GM21723 (cell line): Measurements from ENCODE around the gene MAP1LC3C.
A peak's percentile ranks its signal among the peaks of the same experiment; 100 is the strongest.
"Not testable (repeated sequence)": the region's sequence is repeated elsewhere in the genome, so short reads cannot be mapped to it uniquely, and the experiment has no call there.

Source experiments
- ATAC-seq: cut with Tn5 transposase; IDR thresholded peaks from one replicate; pipeline ENCODE4 v1.9.1; 2021; ENCODE audit warnings: mild to moderate bottlenecking, moderate library complexity; ENCODE audit not compliant: unreplicated experiment

The MAP1LC3C gene

DNA sequence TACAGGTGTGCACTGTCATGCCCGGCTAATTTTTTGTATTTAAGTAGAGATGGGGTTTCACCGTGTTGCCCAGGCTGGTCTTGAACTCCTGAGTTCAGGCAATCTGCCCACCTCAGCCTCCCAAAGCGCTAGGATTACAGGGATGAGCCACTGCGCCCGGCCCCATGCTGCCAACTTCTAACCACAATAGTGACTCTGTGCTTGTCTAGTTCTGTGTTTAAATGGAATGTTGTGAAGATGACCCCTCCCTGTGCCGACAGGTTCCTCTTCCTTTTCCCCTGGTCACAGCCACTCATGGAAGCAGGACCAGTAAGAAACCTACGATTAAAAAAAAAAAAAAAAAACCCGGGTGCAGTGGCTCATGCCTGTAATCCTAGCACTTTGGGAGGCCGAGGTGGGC, 4.7 kb downstream of the MAP1LC3C start:
- no peak for ATAC-seq

DNA sequence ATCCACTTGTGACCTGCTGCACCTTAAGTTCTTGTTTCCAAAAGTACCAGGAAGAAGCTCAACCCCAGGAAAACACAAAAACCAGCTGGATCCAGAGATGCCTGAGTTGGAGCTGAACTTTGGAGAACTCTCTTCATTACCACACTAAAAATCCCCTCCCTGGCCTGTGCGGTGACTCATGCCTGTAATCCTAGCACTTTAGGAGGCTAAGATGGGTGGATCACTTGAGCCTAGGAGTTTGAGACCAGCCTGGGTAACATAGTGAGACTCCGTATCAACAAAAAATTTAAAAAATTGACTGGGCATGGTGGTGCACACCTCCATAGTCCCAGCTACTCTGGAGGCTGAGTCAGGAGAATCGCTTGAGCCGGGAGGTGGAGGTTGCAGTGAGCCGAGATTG, 6.2 kb downstream of the MAP1LC3C start:
- ATAC-seq: no peak

DNA sequence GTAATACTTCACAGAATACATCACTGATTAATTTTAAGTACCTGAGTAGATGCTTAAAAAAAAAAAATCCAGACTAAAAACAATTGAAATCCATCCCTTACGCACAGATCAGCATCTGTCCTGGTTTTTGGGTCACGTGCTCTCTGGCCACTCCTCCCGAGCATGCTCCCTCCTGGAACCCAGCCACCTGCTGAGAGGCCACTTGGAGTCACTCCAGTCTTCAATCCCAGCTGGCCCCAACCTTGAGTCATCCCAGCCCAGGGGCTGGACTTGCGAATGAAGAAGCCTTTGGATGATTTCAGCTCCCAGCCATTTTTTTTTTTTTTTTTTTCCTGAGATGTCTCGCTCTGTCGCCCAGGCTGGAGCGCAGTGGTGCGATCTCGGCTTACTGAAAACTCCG, 8.9 kb downstream of the MAP1LC3C start:
- no peak for ATAC-seq

DNA sequence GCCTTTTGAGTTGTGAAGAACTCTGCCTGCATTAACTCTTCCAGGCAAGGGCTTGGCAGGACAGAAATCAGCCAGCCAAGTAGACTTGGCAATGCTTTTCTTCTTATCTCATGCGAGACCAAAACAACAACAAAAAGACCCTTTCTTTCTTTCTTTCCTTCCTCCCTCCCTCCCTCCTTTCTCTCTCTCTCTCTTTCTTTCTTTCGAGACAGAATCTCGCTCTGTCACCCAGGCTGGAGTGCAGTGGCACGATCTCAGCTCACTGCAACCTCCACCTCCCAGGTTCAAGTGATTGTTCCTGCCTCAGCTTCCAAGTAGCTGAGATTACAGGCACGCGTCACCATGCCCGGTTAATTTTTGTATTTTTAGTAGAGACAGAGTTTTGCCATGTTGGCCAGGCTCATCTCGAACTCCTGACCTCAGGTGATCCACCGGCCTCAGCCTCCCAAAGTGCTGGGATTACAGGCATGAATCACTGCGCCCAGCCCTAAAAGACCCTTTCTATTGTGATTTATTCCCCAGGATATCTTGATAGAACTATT, 10.4 kb downstream of the MAP1LC3C start:
- ATAC-seq: not testable (repeated sequence)

DNA sequence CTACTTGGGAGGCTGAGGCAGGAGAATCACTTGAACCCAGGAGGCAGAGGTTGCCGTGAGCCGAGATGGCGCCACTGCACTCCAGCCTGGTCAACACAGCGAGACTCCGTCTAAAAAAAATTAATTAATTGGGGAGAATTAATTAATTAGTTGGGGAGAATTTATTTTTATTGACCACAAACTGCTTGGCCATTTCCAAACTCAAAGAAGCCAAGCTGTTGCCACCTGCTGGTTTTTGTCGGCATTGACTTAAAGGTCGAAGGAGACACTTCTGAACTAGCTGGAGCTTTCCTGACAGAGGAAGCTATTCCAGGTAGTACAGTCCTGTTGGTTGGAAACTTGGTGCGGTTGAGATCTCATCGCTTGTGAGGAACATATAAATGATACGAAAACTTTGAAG, 13.1 kb downstream of the MAP1LC3C start:
- peak; percentile 41 for ATAC-seq

DNA sequence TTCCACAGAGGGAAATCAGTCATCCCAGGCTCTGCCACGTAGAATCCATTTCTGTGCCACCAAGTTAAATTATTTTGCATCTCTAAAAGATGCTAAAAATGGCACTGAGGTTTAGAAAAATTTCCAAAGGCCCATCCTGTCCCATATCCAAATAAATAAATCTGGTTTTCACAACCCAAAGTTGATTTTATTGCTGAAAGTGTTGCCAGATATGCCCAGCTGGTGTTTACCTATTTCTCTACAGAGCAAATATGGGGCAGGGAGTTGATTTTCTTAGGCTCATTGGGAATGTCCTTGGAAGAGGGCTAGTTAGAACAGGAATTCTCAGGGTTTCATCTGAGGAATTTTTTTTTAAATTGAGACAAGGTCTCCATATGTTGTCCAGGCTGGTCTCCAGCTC, 19.0 kb downstream of the MAP1LC3C start:
- ATAC-seq: no peak

DNA sequence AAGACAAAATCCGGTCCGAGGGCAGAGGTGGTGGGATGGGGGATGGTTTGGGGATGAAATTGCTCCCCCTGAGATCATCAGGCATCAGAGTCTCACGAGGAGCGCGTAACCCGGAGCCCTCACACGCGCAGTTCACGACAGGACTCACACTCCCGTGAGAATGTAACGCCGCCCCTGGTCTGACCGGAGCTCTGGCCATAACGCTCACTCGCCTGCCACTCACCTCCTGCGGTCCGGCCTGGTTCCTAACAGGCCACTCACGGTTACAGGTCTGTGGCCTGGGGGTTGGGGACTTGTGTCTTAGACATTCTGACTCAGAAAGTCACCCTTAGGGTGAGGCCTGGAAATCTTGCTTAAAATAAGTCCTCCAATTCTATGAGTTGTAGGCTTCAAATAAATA, 19.8 kb downstream of the MAP1LC3C start:
- no peak for ATAC-seq

DNA sequence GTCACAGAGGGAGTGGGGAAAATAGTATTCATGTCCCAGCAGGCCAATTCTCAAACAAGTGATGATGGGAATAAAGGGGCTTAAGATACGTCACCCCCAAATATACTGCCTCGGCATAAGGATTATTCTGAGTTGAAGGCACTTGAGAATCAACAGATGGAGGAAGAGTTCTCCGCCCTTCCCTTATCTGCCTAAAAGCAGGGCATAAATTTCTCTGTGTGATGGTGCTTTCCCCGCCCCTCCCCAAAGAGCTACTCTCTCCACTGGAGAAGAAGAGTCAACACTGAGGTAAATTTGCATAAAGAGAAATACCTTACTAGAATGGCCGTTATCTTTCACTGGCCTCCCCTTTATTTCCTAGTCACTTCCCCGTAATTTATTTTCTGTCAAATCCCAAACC, 22.7 kb downstream of the MAP1LC3C start:
- no peak for ATAC-seq

DNA sequence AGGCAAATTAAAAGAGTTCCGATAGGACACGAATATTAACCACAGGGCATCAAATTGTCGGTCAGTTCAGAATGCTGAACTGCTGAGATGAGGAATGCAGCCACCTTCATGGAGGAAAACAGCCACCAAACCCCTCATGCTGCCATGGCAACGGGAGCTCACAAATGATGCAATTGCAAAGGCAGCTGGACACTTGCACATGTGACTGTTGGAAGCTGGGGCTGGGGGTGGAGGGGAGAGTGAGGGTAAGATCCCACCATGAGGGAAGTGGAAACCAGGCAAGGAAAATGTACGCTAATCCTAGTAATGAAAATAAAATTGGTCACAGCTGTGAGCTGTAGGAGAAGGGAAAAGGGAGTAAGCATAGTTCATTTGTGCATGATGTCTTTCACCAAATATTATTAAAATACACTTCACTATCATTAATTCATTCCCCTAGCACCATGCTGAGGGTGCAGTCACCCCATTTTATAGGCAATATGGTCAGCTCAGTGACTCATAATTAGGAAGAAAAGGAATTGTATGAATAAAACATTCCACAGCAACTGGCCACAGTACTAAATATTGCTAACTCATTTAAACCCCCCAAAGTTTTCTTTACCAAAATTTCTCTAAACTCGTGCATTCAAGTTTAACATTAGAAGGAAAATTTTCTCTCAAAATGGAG, 26.1 kb downstream of the MAP1LC3C start:
- ATAC-seq: no peak

DNA sequence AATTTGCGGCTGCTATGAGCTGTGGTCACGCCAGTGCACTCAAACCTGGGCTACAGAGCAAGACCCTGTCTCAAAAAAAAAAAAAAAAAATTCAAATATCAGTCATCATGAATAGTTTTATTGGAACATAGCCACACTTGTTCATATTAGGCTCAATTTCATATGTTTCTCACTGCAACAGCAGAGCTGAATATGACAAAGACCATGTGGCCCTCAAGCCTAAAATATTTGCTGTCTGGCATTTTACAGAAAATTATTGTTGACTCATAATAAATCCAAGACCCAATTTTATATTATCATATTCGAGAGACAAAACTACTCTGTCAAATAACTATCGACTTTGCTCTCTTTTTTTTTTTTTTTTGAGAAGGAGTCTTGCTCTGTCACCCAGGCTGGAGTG, 30.3 kb downstream of the MAP1LC3C start:
- ATAC-seq: no peak

DNA sequence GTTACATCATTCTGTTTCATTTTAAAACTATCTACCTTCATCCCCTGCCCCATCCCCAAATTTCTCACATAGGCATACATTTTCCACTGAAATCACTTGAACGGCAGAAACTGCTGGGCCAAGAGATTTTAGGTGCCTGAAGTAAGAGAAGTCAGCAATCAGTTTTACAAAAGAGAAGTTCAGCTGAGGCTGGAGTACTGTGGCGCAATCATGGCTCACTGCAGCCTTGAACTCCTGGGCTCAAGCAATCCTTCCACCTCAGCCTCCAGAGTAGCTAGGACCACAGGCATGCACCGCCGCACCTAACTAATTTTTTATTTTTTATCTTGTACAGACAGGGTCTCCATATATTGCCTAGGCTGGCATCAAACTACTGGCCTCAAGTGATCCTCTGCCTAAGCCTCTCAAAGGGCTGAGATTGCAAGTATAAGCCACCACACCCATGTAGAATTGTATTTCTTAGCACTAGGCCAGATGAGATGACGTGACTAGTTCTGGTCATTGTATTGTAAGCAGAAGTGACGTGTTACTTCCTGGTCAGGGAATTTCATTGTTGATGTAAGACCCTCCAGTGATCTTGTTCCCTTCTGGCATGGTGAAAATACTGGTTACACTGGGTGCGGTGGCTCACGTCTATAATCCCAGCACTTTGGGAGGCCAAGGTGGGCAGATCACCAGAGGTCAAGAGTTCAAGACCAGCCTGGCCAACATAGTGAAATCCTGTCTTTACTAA, 34.2 kb downstream of the MAP1LC3C start:
- ATAC-seq: no peak

DNA sequence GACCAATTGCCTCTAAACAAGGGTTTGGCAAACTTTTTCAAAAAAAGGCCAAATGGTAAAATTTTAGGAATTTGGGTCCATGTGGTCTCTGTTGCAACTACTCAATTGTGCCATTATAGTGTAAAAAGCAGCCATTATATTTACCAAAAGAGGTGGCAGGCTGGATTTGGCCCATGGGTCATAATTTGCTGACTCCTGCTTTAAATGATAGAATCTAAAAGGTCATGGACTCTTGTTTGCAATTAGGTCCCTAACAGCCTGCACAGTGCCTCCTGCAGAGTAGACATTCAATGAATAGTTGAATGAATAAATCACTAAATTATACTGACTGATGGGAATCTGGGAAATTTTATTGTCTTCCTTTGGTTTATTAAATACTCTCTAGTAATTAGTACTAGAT, 35.2 kb downstream of the MAP1LC3C start:
- no peak for ATAC-seq

DNA sequence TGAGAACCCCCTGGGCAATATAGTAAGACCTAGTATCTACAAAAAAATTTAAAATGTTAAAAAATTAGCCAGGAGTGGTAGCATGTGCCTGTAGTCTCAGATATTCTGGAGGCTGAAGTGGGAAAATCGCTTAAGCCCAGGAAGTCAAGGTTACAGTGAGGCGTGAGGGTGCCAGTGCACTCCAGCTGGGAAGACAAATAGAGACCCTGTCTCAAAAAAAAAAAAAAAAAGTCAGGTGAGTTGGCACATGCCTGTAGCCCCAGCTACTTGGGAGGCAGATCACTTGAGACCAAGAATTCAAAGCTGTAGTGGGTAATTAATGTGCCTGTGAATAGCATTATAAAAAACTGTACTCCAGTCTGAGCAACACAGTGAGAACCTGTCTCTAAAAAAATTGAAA, 36.7 kb downstream of the MAP1LC3C start:
- no peak for ATAC-seq

DNA sequence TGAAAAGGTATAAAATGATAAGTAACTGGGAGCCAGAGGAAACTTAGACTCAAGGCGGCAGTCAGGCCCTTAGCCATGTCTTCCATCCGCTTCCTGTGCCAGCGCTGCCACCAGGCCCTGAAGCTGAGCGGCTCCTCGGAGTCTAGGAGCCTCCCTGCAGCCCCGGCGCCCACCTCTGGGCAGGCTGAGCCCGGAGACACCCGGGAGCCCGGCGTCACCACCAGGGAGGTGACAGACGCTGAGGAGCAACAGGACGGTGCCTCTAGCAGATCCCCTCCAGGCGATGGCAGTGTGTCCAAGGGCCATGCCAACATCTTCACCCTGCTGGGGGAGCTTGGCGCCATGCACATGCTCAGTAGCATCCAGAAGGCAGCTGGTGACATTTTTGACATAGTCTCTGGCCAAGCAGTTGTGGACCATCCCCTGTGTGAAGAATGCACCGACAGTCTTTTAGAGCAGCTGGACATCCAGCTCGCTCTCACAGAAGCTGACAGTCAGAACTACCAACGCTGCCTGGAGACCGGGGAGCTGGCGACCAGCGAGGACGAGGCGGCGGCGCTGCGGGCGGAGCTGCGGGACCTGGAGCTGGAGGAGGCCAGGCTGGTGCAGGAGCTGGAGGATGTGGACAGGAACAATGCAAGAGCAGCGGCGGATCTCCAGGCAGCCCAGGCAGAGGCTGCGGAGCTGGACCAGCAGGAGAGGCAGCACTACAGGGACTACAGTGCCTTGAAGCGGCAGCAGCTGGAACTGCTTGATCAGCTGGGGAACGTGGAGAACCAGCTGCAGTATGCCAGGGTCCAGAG, 41.0 kb downstream of the MAP1LC3C start, which contains the start of gene BECN2:
TSS of gene BECN2 (plus strand) at position 76 of the 803 bp plus-strand sequence. CDS start at position 76, 0 bp downstream.
- ATAC-seq: no peak

DNA sequence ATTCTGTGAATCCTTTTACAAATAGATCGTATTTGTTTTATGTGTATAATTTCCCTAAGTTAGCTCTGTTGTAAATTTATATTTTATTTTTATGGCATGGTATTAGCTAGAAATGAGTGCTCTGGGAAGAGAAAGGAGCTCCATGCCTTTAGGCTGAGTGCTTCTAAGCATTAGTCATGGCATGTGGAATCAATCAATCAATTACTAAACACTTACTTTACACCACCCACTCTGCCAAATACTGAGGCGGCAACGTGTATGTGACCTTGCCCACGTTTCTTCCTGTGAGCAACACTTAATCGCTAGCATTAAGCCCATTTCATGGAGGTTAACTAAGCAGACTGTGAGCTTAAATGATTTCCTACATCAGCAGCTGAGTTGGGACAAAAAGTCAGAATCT, 48.5 kb downstream of the MAP1LC3C start:
- no peak for ATAC-seq

DNA sequence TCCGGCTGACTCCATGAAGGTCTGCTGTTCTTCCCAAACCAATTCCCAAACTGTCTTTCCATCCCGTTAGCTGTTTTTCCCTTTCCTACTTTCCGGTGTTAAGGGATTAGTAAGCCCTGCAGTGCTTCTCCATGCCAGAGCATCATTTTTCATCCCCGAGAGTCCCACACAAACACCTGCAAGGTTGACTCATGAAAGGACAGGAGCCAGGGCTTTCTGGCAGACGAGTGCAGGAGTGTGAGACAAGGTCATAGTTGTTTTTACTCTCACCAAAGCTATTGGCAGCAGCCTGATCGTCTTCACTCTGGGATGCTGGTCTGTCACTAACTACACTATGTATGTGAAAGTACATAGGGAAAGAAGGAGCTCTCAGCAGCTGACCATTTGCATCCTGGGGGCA, 51.5 kb downstream of the MAP1LC3C start:
- no peak for ATAC-seq
